HG03159 (cell line): ENCODE results near the gene SIGLEC12.
"Not testable (repeated sequence)": the region's sequence is repeated elsewhere in the genome, so short reads cannot be mapped to it uniquely, and the experiment has no call there.

Source experiments
- ATAC-seq: cut with Tn5 transposase; IDR thresholded peaks from one replicate; pipeline ENCODE4 v1.9.1; 2021; ENCODE audit warnings: mild to moderate bottlenecking, moderate library complexity; ENCODE audit not compliant: unreplicated experiment

SIGLEC12 gene

DNA sequence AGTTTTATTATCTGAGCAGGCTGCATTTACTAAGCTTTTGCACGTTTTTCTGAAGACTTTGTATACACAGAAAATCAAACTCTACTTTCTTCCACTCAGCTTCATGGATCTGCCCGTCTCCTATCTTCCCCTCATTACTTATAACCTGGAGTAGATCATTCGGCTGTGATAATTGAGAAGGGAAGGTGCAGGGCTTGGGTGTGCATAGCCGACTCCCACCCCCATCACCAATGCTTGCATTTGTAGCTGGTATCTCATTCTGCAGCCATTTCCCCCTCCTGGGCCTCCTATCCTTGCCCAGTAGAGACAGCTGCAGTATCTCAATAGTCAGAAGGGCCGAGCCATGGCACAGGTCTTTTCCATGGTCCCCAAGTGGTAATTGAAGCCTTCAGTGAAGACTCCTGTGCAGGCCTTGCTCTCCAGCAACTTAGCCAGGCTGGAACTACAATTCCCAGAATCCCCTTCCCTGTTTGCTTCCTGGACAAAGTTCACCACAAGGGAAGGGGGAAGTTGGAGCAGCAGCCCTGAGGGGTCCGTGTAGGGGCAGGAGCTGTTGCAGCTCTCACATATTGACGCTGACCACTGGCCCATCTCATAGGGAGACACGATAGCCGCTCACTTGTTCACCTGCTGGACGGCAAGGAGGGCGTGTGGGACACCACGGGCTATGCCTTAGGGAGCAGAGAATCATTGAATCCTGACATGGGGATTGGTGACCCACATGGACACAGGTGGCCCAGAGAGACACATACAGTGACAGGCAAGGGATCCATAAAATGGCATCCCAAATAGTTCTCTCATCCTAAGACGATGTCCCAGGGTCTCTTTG, 41.2 kb downstream of the SIGLEC12 start:
- no peak for ATAC-seq

- no peak for ATAC-seq
Measured at GRCh38 chr19:51458899-51459505, 42.6 kb downstream of the SIGLEC12 start.

- ATAC-seq: no peak
Measured at GRCh38 chr19:51458051-51458645, 43.5 kb downstream of the SIGLEC12 start, which contains the start of gene SIGLEC8. Gene SIGLEC8 (minus strand): TSS chr19:51458454. CDS start chr19:51458387, 67 bp downstream.

- ATAC-seq: no peak
Measured at GRCh38 chr19:51457351-51458013, 44.1 kb downstream of the SIGLEC12 start.

- ATAC-seq: no peak
Measured at GRCh38 chr19:51456541-51457290, 44.9 kb downstream of the SIGLEC12 start.

DNA sequence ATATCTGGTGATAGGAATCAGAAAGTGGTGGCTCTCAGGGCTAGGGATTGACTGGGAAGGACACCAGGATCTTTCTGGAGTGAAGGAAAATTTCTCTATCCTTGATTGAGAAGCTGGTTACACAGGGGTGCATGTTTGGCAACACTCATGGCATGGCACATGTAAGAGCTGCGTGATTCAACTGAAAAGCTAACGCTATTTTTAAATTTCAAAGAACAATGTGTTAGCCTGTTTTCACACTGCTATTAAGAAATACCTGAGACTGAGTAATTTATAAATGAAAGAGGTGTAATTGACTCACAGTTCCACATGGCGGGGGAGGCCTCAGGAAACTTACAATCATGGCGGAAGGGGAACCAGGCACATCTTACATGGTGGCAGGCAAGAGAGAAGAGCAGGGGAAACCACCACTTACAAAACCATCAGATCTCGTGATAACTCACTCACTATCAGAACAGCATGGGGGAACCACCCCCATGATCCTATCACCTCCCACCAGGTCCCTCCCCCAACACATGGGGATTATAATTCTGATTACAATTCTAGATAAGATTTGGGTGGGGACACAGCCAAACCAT, 50.8 kb downstream of the SIGLEC12 start:
- ATAC-seq: no peak

DNA sequence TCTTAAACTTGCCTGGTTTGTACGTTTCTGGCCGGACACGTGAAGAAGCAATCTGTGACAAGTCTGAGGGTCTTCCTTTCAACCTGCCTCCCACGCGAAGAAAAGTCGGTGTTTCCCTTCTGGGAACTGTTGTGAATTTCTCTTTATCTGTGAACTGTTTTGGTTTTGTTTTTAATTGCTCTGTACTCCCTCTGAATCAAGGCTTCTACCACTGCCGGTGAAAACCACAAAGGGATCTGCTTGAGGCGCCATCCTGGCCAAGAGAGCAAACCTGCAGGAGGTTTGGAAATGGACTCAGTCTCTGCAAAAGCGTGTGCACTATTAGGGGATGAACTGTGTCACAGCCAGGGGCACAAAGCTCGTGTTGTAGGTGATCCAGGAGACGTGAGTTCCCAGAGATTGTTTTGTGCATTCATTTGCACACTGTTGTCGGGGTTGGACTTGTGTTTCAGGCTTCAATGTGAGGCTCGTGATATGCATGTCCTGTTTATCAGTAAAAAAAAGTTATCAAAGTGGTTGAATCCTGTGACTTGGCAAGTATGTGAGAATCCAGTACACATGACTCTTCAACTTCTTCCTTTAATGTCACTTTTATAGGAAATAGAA, 53.1 kb downstream of the SIGLEC12 start:
- no peak for ATAC-seq

DNA sequence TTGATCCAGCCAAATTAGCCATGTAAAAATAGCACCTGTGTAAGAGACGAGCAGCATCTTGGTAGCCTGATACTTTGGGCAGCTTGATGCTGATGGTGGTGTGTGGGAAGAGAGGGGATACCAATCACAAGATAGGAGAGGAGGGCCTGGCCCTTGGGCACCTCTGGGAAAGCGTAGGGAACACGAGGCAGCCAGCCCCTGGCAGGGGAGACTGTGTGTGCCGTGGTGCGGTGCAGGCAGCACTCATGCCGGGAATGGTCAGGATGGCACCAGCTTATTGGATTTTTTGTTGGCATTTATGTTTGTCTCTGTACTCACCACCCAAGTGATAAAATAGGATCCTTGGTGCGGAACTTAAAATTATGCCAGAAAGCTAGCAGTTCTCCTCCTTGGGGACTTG, 53.6 kb downstream of the SIGLEC12 start:
- no peak for ATAC-seq

- not testable (repeated sequence) for ATAC-seq
Measured at GRCh38 chr19:51447510-51447909, 54.1 kb downstream of the SIGLEC12 start.

- ATAC-seq: peak; percentile 92
Measured at GRCh38 chr19:51441410-51442390, 59.9 kb downstream of the SIGLEC12 start.
